Kidney epithelial cell (primary cell): ENCODE results near the gene MYCBP2. TPM values are rescaled to one million over a fixed set of nuclear protein-coding genes. Genes with fewer than 3 reads are reported as not detected.

ENCODE experiments used
- DNase-seq: peaks from one replicate; pipeline ENCODE4 v3.0.0-alpha.2; 2010; ENCODE audit warnings: low read depth
- H3K27me3 ChIP-seq: 2 replicates; pipeline ENCODE4 v1.6.0; 2011; ENCODE audit warnings: low read length; ENCODE audit not compliant: control insufficient read depth, insufficient read depth
- H3K36me3 ChIP-seq: 2 replicates; pipeline ENCODE4 v1.5.1; 2011; ENCODE audit warnings: low read length; ENCODE audit not compliant: control insufficient read depth, insufficient read depth
- H3K4me3 ChIP-seq: 2 replicates; pipeline ENCODE4 v1.5.1; 2011; ENCODE audit warnings: low read depth, mild to moderate bottlenecking, control low read depth, low read length
- total RNA-seq: library from RNA; depleted of rRNA; stranded (reverse); fragments of >200 nt; gene quantifications from 2 replicates; pipeline ENCODE4 v1.2.3, GENCODE V29; 2015
- TF ChIP-seq, protein P1 (sequence below): IDR thresholded peaks from 2 replicates; pipeline ENCODE4 v1.5.1; 2011; ENCODE audit warnings: mild to moderate bottlenecking, moderate library complexity, low read length, control low read depth, inconsistent platforms; ENCODE audit not compliant: insufficient read depth, poor library complexity, severe bottlenecking

The MYCBP2 gene
- total RNA-seq, 1 donor from 2014 or later, result 46.3 TPM

DNA sequence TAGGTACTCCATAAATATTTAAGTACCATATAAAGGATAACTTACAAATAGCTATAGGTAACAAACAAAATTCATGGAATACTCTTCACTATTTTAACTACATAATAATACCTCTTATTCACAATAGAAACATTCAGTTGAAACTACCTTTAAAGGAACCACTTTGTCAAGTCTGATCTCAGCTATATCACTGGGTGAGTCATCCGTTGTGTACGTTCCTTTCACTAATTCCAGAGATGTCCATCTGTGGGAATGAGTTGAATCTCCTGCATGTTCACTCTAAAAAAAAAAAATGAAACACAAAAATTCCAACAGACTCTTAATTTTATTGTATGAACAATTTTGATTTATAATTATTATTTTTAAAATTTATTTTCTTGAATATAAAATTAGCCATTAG, 150.5 kb downstream of the MYCBP2 start:
- peak; percentile 9 for DNase-seq
- H3K4me3 ChIP-seq, result no peak overlapping the region
- H3K27me3 ChIP-seq, result no peaks in the 10 kb centered on the region
- H3K36me3 ChIP-seq, result no peaks in the 10 kb centered on the region
- TF ChIP-seq, protein P1, sequence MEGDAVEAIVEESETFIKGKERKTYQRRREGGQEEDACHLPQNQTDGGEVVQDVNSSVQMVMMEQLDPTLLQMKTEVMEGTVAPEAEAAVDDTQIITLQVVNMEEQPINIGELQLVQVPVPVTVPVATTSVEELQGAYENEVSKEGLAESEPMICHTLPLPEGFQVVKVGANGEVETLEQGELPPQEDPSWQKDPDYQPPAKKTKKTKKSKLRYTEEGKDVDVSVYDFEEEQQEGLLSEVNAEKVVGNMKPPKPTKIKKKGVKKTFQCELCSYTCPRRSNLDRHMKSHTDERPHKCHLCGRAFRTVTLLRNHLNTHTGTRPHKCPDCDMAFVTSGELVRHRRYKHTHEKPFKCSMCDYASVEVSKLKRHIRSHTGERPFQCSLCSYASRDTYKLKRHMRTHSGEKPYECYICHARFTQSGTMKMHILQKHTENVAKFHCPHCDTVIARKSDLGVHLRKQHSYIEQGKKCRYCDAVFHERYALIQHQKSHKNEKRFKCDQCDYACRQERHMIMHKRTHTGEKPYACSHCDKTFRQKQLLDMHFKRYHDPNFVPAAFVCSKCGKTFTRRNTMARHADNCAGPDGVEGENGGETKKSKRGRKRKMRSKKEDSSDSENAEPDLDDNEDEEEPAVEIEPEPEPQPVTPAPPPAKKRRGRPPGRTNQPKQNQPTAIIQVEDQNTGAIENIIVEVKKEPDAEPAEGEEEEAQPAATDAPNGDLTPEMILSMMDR, result no peak

DNA sequence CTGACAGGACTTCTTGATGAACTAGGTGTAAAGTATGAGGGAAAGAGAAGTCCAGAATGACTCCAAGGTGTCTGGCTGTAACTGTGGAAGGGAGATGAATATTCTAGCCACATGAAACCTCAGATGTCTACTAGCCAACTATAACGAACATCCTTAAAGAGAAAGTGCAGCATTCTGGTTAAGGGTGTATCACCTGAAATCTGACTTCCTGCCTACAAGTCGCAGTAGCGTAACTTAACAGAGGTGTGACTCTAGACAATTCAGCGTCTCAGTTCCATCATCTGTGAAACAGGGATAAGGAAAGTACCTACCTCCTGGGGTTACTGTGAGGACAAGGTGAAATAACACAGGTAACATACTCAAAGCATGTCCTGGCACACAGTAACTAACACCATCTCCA, 154.2 kb downstream of the MYCBP2 start:
- Histone ChIP-seq H3K27me3 (no peaks in the 10 kb centered on the region), H3K4me3 (no peak overlapping the region), H3K36me3 (no peaks in the 10 kb centered on the region)
- TF ChIP-seq, protein P1, result no peak
- DNase-seq, result no peak

DNA sequence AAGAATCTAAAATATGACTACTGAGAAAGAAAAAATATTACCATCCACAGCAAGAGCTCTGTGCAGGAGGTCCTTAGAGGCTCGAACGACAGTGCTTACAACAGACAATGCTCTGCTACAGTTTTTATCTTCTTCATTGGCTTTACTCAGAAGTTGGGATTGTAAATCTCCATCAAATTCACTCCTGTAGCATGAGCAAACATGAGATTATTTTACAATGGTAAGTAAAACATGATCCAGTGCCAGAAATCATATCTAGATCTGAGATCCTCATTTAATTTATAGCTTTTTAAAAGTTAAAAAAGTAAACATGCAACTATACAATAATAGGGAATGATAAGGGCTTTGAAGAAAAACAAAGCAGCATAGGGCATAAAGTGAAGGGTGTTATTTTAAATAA, 155.4 kb downstream of the MYCBP2 start:
- TF ChIP-seq, protein P1, result no peak
- DNase-seq, result no peak
- Histone ChIP-seq H3K27me3 (no peaks in the 10 kb centered on the region), H3K36me3 (no peaks in the 10 kb centered on the region), H3K4me3 (no peak overlapping the region)

GRCh38 chr13:77168237-77168636, 158.7 kb downstream of the MYCBP2 start:
- DNase-seq, result no peak

DNA sequence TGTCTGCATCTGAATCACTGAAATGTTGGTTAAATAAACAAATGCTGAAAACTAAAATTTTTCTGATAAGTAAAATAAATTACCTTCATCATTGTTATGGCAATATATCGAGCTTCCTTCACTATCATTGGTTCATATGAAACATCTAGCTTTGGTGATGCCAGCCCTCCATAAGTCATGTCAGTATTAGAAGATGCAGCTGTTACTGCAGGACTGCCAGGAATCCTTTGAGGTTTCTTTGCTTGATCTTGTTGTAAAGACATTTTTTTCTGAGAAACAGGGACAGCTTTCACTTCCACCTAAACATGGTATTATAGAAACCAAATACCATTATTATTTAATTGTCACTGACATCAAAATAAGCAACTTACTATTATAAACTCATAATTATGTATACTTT, 176.2 kb downstream of the MYCBP2 start:
- H3K27me3 ChIP-seq, result no peaks in the 10 kb centered on the region
- no peak overlapping the region for H3K4me3 ChIP-seq
- TF ChIP-seq, protein P1, result no peak
- DNase-seq, result no peak
- no peaks in the 10 kb centered on the region for H3K36me3 ChIP-seq

More at GRCh38 chr13:77168237-77168636, 158.7 kb downstream of the MYCBP2 start:
- H3K4me3 ChIP-seq, result no peak overlapping the region
- TF ChIP-seq, protein P1, result no peak
- no peaks in the 10 kb centered on the region for H3K27me3 ChIP-seq
- no peaks in the 10 kb centered on the region for H3K36me3 ChIP-seq

DNA sequence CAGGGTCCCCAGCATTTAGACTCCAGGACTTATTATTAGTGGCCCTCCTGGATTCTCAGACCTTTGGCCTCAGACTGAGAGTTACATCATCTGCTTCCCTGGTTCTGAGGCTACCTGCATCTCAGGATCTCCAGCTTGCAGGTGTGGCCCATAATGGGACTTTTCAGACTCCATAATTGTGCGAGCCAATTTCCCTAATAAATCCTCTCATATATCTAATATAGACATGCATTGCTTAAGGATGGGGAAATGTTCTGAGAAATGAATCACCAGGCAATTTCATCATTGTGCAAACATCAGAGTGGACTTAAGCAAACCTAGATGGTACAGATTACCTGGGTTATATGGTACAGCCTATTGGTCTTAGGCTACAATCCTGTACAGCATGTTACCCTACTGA, 183.5 kb downstream of the MYCBP2 start:
- peak; percentile 10 for DNase-seq
- TF ChIP-seq, protein P1, result no peak
- no peaks in the 10 kb centered on the region for H3K36me3 ChIP-seq
- no peak overlapping the region for H3K4me3 ChIP-seq
- no peaks in the 10 kb centered on the region for H3K27me3 ChIP-seq
